GM19463 (cell line): ENCODE measurements around the gene DDX10.

Experiments
- ATAC-seq: cut with Tn5 transposase; IDR thresholded peaks from one replicate; pipeline ENCODE4 v1.9.1; 2021; ENCODE audit warnings: mild to moderate bottlenecking, moderate library complexity; ENCODE audit not compliant: unreplicated experiment

DDX10 gene

GRCh38 chr11:108966978-108967377, 302.1 kb downstream of the DDX10 start:
- ATAC-seq = no peak

GRCh38 chr11:108967571-108967970, 302.7 kb downstream of the DDX10 start:
- ATAC-seq = no peak

DNA sequence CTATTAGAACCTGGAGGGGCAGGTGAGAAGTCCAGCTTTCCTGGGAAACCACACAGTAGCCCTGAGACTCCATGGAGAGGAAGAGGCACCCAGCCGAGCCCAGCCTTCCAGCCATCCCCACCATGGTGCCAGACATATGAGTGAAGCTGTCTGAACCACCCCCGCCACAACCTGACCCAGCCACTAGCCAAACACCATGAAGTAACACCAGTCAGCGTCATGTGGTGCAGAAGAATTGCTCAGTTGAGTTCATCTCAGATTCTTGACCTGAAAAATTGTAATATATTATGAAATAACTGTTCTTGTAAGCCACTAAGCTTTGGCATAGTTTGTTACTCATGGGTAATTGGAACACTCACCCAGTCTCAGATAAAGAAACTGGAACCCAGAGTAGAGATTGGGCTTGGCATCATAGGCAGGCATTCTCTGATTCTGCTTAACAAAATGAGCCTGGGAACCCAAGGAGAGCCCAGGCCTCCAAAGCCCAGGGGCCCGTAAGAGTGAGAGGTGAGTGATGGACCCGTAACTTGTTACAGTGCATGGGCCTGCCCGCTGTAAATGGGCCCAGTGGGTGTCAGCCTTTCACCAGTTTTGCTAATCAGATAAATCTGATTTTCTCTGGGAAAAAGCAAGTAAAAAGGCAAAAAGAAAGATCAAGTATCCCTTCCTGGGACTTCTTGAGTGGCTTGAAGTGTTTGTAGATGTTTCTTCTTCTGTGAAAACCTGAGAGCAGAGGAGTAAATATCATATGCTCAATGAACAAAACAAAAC, 305.5 kb downstream of the DDX10 start:
- no peak for ATAC-seq

- no peak for ATAC-seq
Measured at GRCh38 chr11:108973402-108974162, 308.7 kb downstream of the DDX10 start.

DNA sequence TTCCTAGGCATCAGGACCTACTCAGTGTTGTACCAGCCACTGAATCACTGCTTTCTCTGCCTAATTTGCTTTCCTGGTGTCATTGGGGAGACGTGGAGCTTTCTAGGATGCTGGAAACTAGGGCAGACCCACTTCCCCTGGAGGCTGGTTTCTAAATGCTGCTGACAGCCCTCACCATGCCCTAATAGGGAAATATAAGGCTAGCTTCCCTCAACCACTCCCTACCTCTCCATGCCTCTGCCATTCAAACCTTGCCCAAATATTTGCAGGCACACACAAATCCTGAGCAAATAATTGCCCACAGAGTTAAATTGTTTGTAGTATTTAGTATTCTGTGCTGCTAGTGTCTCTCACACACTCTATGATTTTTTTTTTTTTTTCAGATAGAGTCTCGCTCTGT, 310.2 kb downstream of the DDX10 start:
- no peak for ATAC-seq

DNA sequence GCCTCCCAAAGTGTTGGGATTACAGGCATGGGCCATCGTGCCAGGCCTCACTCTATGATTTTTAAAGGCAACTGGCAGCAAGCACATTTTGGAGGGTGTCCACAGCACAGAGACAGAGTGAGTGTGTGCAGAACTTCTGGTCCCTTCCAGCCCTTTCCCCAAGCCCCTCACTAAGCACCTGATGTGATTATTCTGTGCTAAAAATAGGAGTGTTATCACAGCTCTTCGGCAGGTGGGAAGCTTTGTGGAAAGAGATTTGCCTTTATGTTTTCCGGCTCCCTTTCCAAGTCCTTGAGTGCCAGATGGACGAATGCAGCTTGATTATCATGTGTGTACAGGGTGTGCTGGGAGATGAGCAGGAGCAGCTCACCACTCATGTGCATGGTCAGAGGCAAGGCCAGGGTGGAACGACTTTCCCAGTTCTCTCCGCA, 310.8 kb downstream of the DDX10 start:
- ATAC-seq = no peak

GRCh38 chr11:108983636-108984420, 319.0 kb downstream of the DDX10 start:
- no peak for ATAC-seq

DNA sequence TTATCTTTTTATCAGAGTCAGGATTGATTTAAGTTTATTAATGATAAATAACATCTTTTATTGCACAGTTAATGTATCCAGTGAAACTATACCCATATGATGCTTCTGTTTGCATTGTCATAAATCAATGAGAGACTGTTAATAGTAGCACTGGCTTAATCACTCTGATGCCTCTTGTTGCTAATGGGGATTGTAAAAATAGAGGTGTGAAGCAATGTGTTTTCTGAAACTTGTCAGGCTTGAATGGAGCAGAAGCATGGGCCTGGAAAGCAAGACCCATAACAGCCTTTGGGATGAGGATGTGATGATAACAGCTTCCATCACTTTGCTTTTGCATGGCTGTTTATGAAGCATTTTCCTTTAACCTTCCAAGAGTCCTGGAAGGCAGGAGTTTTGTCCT, 319.7 kb downstream of the DDX10 start:
- no peak for ATAC-seq

- no peak for ATAC-seq
Measured at GRCh38 chr11:108985236-108985944, 320.5 kb downstream of the DDX10 start.

DNA sequence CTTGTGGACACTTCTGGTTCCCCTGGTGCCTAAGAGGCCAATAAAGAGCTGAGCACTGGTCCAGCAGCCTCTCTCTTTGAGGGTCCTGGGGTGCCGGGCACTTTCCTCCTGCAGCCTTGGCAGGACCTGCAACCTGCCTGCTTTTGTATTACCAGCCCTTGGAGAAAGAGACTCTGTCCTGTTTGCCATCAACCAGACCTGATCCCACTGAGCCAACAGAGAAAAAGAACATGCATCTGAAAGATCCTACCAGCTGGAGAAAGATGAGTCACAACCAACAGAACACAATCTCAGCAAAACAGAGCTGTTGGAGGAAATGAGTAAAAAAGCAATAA, 321.0 kb downstream of the DDX10 start:
- ATAC-seq = no peak
